ENCODE measurements around the gene PM20D2.

PM20D2 gene

DNA sequence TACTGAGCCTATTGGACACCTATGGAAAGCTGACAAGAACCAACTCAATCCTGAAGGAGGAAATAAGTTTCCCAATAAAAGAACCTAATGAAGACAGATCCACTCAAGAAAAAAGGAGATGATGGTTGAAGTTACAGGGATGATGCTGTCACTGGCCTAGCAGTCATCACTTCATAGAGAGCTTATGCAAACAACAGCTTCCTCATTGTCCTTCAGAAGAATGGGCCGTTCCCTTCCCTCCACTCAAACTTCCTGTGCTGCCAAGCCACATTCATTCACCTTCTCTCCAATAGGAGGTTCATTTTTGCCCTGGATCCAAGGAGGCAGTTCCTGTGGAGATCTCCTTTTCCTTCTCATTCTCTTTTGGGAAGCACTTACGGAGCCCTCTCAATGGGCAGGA, 13.8 kb upstream of the PM20D2 start:
- DNase-seq (ENCODE audit: low read depth), result no peak
- TF ChIP-seq, protein P1, sequence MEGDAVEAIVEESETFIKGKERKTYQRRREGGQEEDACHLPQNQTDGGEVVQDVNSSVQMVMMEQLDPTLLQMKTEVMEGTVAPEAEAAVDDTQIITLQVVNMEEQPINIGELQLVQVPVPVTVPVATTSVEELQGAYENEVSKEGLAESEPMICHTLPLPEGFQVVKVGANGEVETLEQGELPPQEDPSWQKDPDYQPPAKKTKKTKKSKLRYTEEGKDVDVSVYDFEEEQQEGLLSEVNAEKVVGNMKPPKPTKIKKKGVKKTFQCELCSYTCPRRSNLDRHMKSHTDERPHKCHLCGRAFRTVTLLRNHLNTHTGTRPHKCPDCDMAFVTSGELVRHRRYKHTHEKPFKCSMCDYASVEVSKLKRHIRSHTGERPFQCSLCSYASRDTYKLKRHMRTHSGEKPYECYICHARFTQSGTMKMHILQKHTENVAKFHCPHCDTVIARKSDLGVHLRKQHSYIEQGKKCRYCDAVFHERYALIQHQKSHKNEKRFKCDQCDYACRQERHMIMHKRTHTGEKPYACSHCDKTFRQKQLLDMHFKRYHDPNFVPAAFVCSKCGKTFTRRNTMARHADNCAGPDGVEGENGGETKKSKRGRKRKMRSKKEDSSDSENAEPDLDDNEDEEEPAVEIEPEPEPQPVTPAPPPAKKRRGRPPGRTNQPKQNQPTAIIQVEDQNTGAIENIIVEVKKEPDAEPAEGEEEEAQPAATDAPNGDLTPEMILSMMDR (conservative IDR thresholded peaks at IDR 0.05; ENCODE audit: low read length), result no peak
- H3K4me3 ChIP-seq (ENCODE audit: low read length), result no peak overlapping the region

DNA sequence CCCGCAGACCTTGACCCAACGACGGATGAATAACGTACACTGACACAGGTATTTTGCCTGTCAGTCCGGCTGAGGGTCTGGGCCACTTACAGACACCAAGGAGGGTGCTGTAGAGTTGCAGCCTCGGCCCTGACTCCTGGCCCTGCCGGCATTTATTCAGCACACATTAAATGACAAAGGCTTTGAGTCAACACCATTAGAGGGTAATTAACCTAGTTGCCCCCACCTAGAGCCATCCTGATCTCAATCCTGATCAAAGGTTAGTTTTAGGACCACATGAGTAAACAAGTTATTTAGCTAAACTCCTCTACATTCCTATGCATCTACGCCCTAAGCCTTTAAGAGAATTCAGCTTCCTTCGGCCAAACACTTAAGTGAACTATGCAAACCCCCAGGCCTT, 11.9 kb upstream of the PM20D2 start:
- DNase-seq (ENCODE audit: low read depth), result no peak
- H3K4me3 ChIP-seq (ENCODE audit: low read length), result no peak overlapping the region
- TF ChIP-seq, protein P1 (conservative IDR thresholded peaks at IDR 0.05; ENCODE audit: low read length), result no peak

DNA sequence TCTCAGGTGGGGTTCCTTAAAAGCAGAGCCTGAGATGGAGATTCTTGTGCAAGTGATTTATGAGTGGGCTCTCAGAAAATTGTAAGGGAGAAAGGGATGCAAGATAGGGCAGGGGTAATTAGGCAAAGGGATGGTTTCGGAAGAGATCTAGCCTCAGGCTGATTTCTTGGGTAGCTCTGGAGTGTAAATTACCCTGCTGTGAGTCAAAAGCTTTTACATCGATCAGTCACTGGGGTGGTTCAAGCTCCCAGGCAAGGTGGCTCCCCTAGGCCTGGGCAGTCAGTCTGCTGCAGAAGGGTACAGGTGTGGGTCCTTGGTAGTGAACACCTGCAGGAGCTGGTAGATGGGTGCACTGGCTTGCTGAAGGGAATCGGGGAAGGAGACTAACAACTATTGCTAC, 11.1 kb upstream of the PM20D2 start:
- TF ChIP-seq, protein P1 (conservative IDR thresholded peaks at IDR 0.05; ENCODE audit: low read length), result no peak
- DNase-seq (ENCODE audit: low read depth), result no peak
- H3K4me3 ChIP-seq (ENCODE audit: low read length), result no peak overlapping the region

DNA sequence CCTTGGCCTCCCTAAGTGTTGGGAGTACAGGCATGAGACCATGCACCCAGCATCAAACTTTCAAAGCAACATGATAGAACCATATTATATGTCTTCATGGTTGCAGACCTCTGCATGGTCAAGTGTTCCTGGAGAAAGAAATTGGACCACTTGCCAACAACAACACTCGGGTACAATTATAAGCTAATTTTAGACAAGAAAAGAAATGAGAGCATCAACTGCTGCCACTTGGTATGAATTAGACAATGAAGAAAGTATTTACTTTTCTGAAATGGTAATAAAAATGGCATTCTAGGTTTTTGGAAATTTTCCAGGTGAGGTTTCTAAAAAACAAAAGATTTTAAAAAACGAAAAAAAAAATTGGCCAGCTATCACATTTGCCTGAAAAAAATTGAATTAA, 7.7 kb upstream of the PM20D2 start:
- TF ChIP-seq, protein P1 (conservative IDR thresholded peaks at IDR 0.05; ENCODE audit: low read length), result no peak
- no peak for DNase-seq (ENCODE audit: low read depth)
- H3K4me3 ChIP-seq (ENCODE audit: low read length), result no peak overlapping the region

DNA sequence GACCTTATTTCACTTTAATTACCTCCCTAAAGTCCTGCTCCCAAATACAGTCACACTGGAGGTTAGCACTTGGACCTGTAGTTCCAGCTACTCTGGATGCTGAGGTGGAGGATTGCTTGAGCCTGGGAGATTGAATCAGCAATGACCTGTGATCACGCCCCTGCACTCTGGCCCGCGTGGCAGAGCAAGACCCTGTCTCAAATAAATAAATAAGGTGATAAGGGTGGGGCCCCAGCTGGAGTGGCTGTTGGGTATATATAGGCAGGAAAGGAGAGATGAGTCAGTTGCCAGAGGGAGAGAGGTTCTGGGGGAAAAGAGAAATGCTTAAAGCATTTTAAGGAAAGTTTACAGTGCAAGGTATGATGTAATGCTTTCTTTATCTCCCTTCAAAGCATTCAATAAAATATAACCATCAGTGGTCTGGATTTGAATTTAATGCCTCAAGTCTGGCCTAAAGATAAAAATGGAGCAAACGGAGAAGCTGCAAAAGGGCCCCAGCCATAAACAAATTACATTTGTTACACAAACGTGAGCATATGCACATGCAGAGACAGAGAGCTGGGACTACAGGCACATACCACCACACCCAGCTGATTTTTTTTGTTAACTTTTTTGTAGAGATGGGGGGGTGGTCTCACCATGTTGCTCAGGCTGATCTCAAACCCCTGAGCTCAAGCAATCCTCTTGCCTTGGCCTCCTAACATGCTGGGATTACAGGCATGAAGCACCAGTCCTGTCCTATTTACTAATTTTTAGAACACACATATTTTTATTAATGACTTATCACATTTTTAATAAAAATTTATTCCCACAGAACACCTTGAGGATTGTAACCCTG, 6.1 kb upstream of the PM20D2 start:
- TF ChIP-seq, protein P1 (conservative IDR thresholded peaks at IDR 0.05; ENCODE audit: low read length), result no peak
- H3K4me3 ChIP-seq (ENCODE audit: low read length), result no peak overlapping the region
- no peak for DNase-seq (ENCODE audit: low read depth)

DNA sequence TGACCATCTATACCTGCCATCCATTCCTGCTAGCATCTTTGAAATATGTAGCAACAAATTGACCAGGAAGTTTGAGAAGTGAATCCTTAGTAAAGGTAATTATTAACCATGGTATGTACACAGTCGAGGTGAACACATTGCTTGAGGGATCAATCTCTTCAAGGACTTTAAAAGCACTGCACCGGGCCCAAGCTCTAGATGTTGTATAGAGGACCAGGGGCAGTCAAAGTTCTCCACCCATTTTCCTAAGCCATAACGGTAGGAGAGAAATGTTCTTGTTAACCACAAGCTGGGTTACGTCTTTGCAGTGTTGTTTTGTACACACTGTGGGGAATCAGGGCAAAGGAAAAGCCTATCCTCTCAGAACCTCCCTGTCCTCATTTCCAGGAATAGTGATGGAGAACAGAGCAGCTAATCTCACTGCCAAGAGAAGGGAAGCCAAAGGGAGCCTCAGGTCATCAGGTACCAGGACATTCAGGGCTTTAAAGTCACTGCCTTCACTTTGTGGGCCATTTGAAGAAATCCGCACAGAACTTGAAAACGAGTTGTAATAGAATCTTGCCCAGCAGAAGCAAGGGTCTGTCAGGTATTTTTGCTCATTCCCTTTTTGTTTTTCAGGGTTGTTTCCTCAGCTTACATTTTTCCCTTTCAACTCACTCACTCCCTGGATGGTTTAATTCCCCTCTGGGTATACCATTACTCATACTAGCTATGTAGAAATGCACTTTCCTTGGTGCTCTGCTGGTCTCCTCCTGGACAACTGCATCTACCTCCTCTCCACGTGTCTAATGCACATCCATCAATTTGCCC, 5.3 kb upstream of the PM20D2 start:
- DNase-seq (ENCODE audit: low read depth), result no peak
- no peak overlapping the region for H3K4me3 ChIP-seq (ENCODE audit: low read length)
- TF ChIP-seq, protein P1 (conservative IDR thresholded peaks at IDR 0.05; ENCODE audit: low read length), result no peak

Data from AG10803 (cell line).